AG20443 (cell line): ENCODE results near the gene CACFD1.

Experiments
- DNase-seq: peaks from one replicate; pipeline ENCODE4 v3.0.0; 2012; ENCODE audit warnings: low spot score, mixed read lengths

The CACFD1 gene

GRCh38 chr9:133464638-133465037 is 4.9 kb downstream of the CACFD1 start:
- no peak for DNase-seq

DNA sequence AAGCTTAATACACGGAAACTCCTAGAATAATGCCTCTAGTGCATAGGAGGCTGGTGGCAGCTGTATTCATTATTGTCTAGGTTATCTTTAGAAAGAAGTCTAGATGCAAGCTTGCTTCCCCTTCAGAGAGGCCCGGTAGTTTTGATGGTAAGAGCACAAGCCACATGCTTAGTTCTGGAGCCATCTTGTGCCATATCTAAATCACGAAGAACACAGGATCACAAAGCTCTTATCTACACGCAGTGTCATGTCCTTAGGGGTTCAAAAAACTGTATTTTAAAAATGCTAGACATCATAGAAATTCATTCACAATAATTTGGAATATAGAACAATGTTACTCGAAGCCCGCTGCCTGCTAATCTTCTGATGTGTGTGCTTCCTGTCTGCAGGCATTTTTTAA is 6.2 kb downstream of the CACFD1 start:
- no peak for DNase-seq

DNA sequence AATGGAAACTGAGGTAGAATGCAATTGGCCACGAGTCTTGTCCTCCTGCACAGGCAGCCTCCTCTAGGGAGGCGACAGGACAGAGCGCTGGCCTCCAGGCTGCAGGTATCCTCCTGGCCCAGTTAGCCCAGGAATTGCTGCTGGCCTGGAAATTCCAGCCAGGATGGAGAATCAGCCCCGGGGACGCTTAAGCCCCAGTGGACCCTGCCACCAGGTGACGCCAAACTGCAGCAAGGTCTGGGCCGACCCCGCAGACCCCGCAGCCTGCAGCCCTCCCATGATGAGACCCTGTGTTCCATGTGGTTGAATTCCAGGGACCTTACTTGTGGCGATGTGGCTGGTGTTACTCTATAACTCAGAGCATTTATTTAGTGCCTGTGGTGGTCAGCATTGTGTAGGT is 7.3 kb downstream of the CACFD1 start:
- no peak for DNase-seq

GRCh38 chr9:133468374-133468773 is 8.6 kb downstream of the CACFD1 start:
- DNase-seq, result no peak

DNA sequence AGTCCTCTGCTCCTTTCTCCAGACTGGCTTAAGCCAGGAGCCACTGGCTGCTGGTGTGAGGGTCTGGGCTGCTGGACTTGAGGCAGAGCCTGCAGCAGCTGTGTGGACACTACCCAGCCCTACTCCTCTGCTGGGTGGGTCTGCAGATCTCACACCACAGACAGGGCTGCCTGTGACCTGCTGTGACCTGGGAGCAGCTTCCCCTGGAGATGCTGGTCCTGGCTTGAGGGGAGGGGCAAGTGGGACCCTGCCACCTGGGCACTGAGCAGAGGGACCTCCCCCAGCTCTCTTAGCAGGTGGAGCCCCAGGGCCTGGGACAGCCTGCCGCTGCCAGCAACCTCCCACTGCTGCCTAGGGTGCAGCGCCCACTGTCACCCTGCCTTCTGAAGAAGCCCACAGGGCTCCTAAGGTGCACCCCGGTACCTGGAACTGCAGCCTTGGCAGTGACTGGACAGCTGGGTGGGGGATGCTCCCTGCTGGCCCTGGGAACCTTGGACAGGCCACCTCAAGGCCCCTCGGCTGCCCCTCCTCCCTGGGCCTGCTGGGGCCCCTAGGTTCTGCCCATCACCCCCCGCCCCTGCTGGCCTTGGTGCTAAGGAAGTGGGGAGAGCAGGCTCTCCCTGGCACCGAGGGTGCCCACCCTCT is 9.1 kb downstream of the CACFD1 start:
- DNase-seq, result no peak

GRCh38 chr9:133470427-133470924 is 10.7 kb downstream of the CACFD1 start:
- no peak for DNase-seq

DNA sequence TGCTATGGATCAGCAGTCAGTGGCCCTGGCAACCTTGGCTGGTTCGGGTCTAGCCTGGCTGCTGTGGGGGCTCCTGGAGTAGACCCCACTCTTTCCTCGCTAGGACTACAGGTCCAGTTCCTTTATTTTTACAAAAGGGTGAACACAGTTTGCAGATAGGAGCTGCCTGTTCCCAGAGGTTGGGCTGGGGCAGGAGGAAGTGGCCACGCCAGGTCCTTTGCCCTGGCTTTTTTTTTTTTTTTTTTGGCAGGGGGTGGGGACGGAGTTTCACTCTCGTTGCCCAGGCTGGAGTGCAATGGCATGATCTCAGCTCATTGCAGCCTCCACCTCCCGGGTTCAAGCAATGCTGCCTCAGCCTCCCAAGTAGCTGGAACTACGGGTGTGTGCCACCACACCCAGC is 11.2 kb downstream of the CACFD1 start:
- DNase-seq, result no peak

- DNase-seq, result no peak
These were observed 11.9 kb downstream of the CACFD1 start for GRCh38 chr9:133471551-133472276.

DNA sequence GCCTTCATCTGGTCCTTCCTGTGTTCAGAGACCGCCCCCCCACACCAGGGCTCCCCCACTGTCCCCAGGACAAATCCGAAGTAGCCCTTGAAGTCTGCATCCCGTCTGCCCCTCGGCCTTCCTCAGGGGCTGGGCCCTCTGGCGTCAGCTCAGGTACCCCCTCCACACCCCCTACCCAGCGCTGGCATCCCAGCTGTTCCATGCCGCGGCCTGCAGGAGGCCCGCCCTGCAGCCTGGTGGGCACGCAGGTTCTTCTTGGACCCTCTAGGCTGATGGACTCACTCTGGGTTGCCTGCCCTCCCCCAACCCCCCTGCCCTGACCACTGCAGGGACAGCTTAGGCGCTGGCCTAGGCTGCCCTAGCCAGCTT is 12.5 kb downstream of the CACFD1 start:
- no peak for DNase-seq

DNA sequence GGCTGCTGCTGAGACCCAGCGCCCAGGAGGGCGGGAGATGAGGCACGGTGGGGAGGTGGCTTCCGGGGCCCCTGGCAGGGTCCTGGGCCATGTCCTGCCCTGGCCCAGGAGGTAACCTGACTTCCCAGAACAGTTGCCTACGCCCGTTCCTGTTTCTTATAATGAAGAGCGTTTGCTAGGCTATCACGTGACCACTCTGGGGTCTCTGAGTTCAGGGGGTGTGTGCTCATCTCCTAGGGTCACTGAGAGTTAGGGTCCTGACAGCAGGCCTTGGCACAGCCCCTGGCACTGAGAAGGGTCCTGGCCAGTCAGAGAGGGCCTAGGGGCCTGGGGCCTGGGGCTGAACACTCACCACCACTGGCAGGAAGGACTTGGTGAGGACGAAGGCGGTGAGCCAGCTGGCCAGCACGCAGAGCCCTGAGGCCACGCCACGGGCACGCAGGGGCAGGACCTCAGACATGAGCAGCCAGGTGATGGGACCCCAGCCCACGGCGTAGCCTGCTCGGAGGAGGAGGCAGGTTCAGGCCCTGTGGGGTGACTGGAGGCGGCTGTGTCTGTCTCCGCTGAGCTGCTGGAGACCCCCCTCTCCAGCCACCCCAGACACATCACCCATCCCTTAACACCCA is 13.1 kb downstream of the CACFD1 start:
- no peak for DNase-seq

DNA sequence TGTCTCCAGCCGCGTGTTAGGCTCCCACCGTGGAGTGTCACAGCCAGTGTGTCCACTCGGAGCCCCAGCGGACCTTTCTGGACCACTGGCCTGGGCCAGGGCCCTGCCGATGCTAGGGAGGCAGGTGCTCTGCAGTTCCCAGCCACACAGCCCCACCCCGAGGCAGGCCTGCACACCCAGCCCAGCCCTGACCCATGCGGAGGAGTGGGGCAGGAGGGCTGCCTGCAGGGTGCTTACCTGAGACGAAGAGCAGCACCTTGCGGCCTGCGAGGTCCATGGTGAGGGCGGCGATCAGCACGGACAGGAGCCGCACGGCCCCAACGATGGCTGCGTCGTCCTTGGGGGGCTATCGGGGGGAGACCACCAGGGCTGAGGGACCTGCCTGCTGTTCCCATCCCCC is 14.0 kb downstream of the CACFD1 start:
- DNase-seq, result no peak

- no peak for DNase-seq
These were observed 14.4 kb downstream of the CACFD1 start for GRCh38 chr9:133474215-133474614.

DNA sequence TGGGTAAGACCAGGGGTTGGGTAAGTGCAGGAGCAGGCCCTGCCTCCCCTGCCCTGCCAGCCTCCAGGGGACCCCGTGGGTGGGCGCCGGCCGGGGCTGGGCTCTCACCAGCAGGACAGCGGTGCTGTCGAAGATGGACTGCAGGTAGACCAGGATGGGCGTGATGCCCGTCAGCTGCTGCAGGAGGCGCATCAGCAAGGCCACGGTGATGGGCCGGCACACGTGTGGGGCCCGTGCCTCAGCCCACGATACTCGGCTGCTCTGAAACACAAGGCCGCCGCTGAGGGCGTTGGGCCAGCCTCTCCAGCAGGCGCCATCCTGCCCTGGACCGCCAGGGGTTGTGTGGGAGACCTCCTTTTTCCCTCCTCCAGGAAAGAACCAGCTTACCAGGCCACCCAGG is 15.1 kb downstream of the CACFD1 start:
- no peak for DNase-seq

GRCh38 chr9:133475292-133476012 is 15.7 kb downstream of the CACFD1 start:
- DNase-seq, result no peak

GRCh38 chr9:133476036-133476931 is 16.5 kb downstream of the CACFD1 start:
- no peak for DNase-seq

DNA sequence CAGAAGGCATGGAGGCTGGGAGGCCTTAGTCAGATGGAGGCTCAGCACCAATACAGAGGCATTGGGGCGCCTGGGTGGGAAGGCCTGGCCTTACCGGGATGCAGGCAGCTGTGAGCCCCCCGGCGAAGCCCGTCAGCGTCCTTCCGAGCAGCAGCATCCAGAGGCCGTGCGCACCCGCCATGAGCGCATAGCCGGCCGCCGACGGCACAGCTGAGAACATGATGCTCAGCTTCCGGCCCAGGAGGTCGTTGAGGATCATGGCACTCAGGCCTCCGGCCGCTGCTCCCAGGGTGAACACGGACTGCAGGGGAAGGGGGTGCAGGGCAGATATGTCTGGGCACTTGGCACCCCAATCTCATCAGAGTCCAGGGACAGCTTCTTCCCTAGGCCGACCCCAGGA is 17.2 kb downstream of the CACFD1 start:
- DNase-seq, result no peak

DNA sequence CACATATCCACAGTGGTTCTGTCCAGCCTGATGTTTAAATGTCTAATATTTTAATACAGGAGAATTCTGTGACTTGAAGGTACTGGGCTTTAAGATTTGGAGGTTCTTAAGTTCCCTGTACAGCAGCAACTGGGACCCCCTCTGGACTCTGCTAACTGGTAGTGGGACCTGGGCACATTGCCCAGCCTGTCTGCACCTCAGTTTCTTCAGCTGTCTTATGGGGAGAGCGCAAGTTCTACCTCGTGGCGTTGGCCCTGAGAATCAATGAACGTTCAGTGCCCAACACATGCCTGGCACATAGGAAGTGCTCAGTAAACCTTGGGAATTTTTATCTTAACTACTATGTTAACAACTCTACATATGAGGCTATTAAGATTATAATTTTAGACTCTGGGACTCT is 17.7 kb downstream of the CACFD1 start:
- DNase-seq, result no peak

DNA sequence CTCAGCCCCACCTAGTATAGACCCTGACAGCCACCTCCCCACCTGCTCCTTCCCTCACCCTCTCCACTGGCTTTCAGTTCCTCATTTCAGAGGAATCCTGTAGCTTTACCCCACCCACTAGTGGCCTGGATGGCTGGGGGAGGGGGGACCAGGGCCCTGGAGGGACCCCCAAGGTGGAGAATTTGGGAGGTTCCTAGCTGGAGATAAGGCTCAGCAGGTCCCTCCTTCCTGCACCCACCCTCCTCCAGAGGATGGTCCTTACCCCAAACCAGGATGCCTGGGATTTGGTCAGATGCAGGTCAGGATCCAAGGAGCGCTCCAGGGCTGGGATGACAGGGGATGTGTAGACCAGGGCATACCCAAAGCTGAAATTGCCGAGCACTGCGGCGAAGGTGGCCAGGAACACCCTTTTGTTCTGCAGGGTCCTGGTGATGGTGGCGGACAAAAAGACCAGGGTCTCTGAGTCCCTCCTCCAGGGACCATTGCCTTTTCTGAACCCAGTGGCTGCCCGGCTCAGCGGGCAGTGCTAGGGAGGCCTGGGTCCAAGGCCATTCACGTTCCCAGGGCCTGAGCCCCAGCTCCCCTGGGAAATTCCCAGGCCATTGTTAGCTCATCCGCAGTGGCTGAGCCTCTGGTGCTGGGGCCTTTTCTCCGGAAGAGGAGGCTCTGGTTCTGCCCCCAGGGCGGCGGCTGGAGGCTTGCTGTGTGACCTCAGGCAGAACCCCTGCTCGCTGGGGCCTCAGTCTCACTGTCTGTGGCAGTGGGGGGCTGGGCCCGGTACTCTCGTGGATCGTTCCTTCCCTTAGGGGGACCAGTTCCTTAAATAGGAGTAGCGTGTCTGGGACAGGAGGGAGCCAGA is 18.4 kb downstream of the CACFD1 start:
- DNase-seq, result peak; percentile 46

DNA sequence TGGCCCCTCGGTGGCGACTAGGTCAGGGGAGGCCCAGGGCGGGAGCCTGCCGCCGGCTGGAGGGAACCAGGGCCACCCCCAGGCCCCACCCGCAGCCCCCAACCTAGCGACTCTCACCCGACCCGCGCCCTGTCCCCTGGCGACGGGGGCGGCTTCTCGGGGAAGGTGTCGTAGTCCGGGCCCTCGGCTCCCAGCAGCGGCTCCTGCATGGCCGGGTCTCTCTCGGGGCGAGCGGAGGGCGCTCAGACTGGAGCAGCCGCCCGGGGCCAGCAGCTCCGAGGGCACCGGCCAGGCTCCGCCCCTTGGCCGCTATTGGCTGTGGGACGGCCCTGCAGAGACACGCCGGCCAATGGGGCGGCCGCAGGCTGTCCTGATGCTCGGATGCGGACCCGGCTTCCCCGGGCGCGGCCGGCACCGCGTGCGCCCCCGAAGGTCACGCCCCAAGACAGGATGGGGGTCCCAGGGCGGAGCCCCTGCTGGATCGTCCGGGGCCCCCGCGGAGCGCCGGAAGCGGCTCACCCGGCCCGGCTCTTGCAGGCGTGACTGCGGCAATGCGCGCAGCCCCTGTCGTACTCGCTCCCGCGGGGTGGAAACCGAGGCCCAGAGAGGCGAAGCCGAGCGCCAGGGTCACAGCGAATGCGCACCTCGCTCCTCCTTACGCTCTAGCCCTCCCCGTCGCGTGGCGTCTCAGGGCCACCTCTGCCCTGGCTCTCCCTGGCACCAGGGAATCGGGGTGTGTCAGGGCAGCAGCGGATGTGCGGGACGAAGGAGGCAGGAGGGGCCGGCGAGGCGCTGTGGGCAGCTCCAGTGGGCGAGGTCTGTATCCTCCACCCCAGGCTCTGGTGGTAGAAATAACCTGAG is 19.3 kb downstream of the CACFD1 start, which contains the start of gene SLC2A6:
TSS of gene SLC2A6 (minus strand) at position 249 of the 861 bp plus-strand sequence. CDS start at position 209, 40 bp downstream.
- peak; percentile 98 for DNase-seq

DNA sequence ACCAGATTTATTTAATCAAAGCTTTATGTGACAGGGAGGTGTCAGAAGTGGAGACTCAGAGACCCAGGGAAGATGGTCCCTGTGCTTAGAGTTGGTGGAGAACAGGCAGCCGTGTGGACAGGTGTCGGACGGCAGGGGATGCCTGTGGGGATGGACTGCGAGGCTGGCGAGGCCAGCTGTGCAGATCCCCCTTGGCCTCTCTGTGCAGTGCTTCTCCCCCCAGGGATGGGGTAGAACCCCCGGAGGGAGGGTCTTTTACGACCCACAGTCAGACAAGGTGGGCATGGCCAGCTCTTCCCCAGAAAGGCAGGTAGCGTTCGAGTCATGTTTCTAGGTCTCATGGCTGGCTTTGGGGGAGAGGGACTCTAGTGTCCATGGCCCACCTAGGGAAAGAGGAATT is 23.8 kb downstream of the CACFD1 start:
- DNase-seq, result no peak
